Stimulated activated naive CD4-positive, alpha-beta T cell (primary cell): Measurements from ENCODE around the gene EGFR.

Source experiments
- DNase-seq, 6 experiments: peaks; one replicate each; lab custom pipeline; 2025; lab: John Stamatoyannopoulos, UW

EGFR gene

DNA sequence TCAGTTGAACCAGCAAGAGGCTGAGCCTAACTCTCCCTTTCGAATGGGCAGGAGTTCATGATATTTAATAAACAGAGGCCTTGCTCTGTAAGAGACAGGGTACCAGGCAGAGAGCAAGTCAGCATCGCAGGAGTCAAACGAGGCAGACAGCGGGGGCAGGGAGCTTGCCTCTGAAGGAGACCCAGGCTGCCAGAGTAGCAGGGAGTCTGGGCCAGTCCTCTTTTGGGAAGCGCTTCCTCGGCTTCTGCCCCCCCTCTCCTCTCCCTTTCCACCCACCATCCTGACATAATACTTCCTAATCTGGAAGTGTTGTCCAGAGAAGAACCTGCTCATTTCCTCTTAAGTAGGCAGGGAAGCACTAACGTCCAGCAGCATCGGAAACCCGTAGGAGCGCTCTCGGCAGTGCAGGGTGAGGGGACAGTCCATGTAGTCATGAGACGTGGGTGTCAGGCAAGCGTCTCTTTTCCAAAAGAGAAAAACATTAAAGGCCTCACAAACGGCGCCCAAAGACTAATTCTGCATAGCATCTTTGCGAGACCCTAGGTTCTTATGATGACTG lies 171.1 kb downstream of the EGFR start:
- no peak for DNase-seq

GRCh38 chr7:55190511-55191160 lies 171.8 kb downstream of the EGFR start:
- DNase-seq: no peak

DNA sequence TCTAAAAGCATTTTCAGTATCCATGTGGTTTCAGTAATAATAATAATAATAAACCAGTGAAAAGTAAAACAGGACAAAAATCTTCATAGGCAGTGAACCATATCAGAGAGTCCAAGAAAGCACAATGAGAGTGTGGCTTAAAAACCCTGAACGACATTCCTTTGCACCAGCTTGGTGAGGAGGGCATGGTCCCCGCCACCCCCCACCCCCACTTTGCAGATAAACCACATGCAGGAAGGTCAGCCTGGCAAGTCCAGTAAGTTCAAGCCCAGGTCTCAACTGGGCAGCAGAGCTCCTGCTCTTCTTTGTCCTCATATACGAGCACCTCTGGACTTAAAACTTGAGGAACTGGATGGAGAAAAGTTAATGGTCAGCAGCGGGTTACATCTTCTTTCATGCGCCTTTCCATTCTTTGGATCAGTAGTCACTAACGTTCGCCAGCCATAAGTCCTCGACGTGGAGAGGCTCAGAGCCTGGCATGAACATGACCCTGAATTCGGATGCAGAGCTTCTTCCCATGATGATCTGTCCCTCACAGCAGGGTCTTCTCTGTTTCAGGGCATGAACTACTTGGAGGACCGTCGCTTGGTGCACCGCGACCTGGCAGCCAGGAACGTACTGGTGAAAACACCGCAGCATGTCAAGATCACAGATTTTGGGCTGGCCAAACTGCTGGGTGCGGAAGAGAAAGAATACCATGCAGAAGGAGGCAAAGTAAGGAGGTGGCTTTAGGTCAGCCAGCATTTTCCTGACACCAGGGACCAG lies 172.5 kb downstream of the EGFR start:
- no peak for DNase-seq

- no peak for DNase-seq
Observed at GRCh38 chr7:55191926-55192692, 173.3 kb downstream of the EGFR start.

GRCh38 chr7:55192723-55193122 lies 173.9 kb downstream of the EGFR start:
- no peak for DNase-seq

- no peak for DNase-seq
Observed at GRCh38 chr7:55193245-55193644, 174.4 kb downstream of the EGFR start.

DNA sequence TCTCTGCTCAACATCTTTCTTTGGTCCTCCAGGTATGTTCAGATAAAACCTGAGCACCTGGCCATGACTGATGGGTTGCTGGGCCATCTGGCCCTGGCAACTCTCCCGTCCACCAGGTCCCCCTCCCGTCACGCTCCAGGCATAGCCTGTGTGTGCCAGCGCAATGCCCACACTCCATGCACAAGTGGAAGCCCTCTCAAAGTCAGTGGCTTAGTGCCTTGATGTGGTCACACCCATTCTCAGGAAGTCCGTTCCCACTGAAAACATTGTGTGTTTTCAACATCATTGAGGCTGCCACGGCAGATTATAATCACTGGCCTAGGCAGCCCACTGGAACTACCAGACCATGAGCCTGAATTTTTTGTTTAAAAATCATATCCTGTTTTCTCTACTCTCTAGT lies 175.7 kb downstream of the EGFR start:
- no peak for DNase-seq

DNA sequence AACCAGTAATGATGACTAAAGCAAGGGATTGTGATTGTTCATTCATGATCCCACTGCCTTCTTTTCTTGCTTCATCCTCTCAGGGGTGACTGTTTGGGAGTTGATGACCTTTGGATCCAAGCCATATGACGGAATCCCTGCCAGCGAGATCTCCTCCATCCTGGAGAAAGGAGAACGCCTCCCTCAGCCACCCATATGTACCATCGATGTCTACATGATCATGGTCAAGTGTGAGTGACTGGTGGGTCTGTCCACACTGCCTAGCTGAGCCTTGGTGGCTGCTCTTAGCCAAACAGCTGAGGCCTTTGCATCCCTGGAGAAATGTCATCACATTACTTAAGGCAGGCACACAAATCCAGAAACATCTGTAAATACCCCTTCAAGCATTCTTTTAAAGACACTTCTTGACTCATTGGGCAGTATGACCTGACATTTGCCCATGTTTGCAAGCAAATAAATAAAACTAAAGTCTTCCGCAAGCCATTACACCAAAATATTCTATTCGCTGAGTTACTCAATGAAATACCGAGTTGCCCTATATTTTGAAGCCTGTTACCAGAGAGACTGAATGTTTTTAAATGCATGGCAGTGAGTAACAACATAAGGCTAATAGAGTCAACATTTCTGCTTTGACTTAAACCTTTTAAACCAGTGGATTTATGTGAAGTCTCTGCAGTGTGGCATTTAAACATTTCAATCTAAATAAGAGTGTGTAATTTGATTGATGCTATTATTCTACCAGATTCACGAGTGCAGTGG lies 180.0 kb downstream of the EGFR start:
- no peak for DNase-seq

GRCh38 chr7:55199418-55199817 lies 180.6 kb downstream of the EGFR start:
- DNase-seq: no peak

DNA sequence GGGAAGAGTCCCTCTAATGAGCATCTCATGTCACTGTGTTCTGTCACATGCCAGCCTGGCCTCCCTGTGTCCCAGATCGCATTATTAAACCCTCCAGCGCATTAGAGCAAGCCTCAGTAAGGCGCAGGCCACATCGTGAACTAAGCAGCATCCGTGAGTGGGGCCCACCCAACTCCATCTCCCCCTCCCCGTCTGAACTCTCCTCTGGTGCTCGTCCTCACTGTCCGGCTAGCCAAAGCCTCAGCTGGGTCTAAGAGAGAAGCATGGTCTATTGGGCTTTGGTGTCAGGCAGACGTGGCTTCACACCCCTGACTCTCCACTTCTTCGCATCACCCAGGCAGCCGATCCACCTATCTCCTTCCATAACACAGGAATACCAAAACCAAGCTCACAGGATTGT lies 181.6 kb downstream of the EGFR start:
- no peak for DNase-seq

DNA sequence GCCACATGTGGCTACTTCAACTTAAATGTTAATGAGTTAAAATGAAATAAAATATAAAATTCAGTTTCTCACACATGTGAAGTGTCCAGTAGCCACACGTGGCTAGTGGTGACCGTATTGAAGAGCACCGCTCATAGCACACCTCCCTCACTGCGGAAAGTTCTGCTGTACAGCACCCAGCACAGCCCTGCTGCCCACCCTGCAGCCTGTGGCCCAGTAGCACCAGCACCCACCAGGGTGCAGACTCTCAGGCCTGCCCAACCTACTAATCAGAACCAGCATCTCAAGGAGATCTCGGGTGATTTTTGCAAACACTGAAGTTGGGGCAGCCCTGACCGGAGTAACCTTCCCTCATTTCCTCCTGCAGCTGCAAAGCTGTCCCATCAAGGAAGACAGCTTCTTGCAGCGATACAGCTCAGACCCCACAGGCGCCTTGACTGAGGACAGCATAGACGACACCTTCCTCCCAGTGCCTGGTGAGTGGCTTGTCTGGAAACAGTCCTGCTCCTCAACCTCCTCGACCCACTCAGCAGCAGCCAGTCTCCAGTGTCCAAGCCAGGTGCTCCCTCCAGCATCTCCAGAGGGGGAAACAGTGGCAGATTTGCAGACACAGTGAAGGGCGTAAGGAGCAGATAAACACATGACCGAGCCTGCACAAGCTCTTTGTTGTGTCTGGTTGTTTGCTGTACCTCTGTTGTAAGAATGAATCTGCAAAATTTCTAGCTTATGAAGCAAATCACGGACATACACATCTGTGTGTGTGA lies 183.5 kb downstream of the EGFR start:
- no peak for DNase-seq

GRCh38 chr7:55203300-55203699 lies 184.5 kb downstream of the EGFR start:
- DNase-seq: no peak

GRCh38 chr7:55205124-55205955 lies 186.5 kb downstream of the EGFR start:
- DNase-seq: no peak

GRCh38 chr7:55206235-55207029 lies 187.6 kb downstream of the EGFR start:
- no peak for DNase-seq

DNA sequence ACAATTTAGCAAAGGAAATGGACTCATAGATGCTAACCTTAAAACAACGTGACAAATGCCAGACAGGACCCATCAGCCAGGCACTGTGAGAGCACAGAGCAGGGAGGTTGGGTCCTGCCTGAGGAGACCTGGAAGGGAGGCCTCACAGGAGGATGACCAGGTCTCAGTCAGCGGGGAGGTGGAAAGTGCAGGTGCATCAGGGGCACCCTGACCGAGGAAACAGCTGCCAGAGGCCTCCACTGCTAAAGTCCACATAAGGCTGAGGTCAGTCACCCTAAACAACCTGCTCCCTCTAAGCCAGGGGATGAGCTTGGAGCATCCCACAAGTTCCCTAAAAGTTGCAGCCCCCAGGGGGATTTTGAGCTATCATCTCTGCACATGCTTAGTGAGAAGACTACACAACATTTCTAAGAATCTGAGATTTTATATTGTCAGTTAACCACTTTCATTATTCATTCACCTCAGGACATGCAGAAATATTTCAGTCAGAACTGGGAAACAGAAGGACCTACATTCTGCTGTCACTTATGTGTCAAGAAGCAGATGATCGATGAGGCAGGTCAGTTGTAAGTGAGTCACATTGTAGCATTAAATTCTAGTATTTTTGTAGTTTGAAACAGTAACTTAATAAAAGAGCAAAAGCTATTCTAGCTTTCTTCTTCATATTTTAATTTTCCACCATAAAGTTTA lies 188.8 kb downstream of the EGFR start:
- DNase-seq: no peak

- DNase-seq: no peak
Observed at GRCh38 chr7:55209366-55209765, 190.5 kb downstream of the EGFR start.

GRCh38 chr7:55210176-55210575 lies 191.4 kb downstream of the EGFR start:
- no peak for DNase-seq

GRCh38 chr7:55210716-55211115 lies 191.9 kb downstream of the EGFR start:
- DNase-seq: no peak

DNA sequence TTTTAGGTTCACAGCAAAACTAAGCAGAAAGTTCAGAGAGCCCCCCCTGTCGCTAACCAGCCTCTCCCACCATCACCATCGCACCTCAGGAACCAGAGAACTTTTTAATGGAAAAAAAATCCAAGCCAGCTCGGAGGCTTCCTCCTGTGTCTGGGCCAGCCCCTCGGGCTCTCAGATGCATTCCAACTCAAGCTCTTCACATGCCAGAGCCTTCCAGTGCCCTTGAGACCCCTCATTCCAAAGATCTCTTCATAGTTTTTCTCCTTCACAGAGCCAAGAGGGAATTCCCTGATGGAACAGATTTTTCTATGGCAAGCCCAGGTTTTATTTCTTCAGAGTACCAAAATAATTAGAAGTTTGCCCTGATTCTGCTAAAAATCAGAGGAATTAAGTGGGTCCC lies 192.9 kb downstream of the EGFR start:
- DNase-seq: no peak
